Hepatocyte (in vitro differentiated cells): ENCODE results near the gene ASPDH. TPM values are rescaled to one million over a fixed set of nuclear protein-coding genes. Genes with fewer than 3 reads are reported as not detected.

ENCODE experiments used
- DNase-seq: peaks from one replicate; pipeline ENCODE4 v3.0.0-alpha.2; 2016; ENCODE audit warnings: low spot score
- H2AFZ ChIP-seq: fragments of 200-600 bp; sonication (generic); 2 replicates; pipeline ENCODE4 v1.6.0; 2016; ENCODE audit warnings: antibody characterized with exemption, mild to moderate bottlenecking
- H3K27ac ChIP-seq: fragments of 200-600 bp; sonication (generic); 2 replicates; pipeline ENCODE4 v1.5.1; 2016; ENCODE audit warnings: mild to moderate bottlenecking
- H3K27me3 ChIP-seq: fragments of 200-600 bp; sonication (generic); 2 replicates; pipeline ENCODE4 v1.6.1; 2016
- H3K36me3 ChIP-seq: fragments of 200-600 bp; sonication (generic); replicated peaks from 2 replicates; pipeline ENCODE4 v1.5.1; 2016; ENCODE audit warnings: low read depth; ENCODE audit not compliant: insufficient read depth
- H3K4me1 ChIP-seq: fragments of 200-600 bp; sonication (generic); 2 replicates; pipeline ENCODE4 v1.5.1; 2016; ENCODE audit warnings: mild to moderate bottlenecking, moderate library complexity; ENCODE audit not compliant: insufficient read depth
- H3K4me2 ChIP-seq: fragments of 200-600 bp; sonication (generic); 2 replicates; pipeline ENCODE4 v1.6.0; 2016
- H3K4me3 ChIP-seq: fragments of 200-600 bp; sonication (generic); 2 replicates; pipeline ENCODE4 v1.5.1; 2016; ENCODE audit warnings: mild to moderate bottlenecking
- H3K79me2 ChIP-seq: fragments of 200-600 bp; sonication (generic); 2 replicates; pipeline ENCODE4 v1.6.0; 2017; ENCODE audit warnings: mild to moderate bottlenecking
- H3K9me2 ChIP-seq: fragments of 200-600 bp; sonication (generic); replicated peaks from 2 replicates; pipeline ENCODE4 v1.6.0; 2017; ENCODE audit warnings: mild to moderate bottlenecking; ENCODE audit not compliant: insufficient read depth
- H3K9me3 ChIP-seq: fragments of 200-600 bp; sonication (generic); 2 replicates; pipeline ENCODE4 v1.5.1; 2016; ENCODE audit warnings: low read depth, mild to moderate bottlenecking
- H4K20me1 ChIP-seq: fragments of 200-600 bp; sonication (generic); 2 replicates; pipeline ENCODE4 v1.6.0; 2016; ENCODE audit warnings: mild to moderate bottlenecking; ENCODE audit not compliant: insufficient read depth, poor library complexity, severe bottlenecking
- CTCF ChIP-seq: fragments of 200-600 bp; sonication (generic); IDR thresholded peaks from 2 replicates; pipeline ENCODE4 v1.5.1; 2016; ENCODE audit warnings: antibody characterized with exemption, mild to moderate bottlenecking; ENCODE audit not compliant: poor library complexity
- EZH2 ChIP-seq: fragments of 200-600 bp; sonication (generic); IDR thresholded peaks from 2 replicates; pipeline ENCODE4 v1.6.1; 2016; ENCODE audit warnings: antibody characterized with exemption, mild to moderate bottlenecking, borderline replicate concordance
- EZH2phosphoT487 ChIP-seq: fragments of 200-600 bp; sonication (generic); IDR thresholded peaks from one replicate; pipeline ENCODE4 v1.6.1; 2018; ENCODE audit warnings: antibody characterized with exemption, mild to moderate bottlenecking, low read depth, moderate library complexity; ENCODE audit not compliant: unreplicated experiment, severe bottlenecking
- WGBS: methylation state at CpG from one replicate; pipeline ENCODE4 v1.1.6; 2016; ENCODE audit warnings: low lambda C conversion rate; ENCODE audit errors: missing lambda C conversion rate; 5-methylcytosine and 5-hydroxymethylcytosine counted together
- polyA plus RNA-seq: library from polyadenylated mRNA; unstranded; fragments of >200 nt; fragmentation: Nextera tagmentation; extraction: Ambion mirVana; gene quantifications from 2 replicates; pipeline ENCODE4 v1.2.1, GENCODE V29; 2016
- total RNA-seq: library from RNA; depleted of rRNA; stranded (reverse); fragments of >200 nt; gene quantifications from 2 replicates; pipeline ENCODE4 v1.2.3, GENCODE V29; 2014

ASPDH gene
- total and polyA plus RNA-seq, 2 experiments from 2014 or later = 7.4 to 9.0 TPM

- H3K4me1 ChIP-seq = no peaks in the 10 kb centered on the region
- no peaks in the 10 kb centered on the region for H3K9me2 ChIP-seq
- H3K9me3 ChIP-seq = no peaks in the 10 kb centered on the region
- no peak overlapping the region for H3K4me3 ChIP-seq
- H2AFZ ChIP-seq = no peak overlapping the region
- no peak overlapping the region for H3K4me2 ChIP-seq
- peak; percentile 34 for DNase-seq
- H3K79me2 ChIP-seq = no peaks in the 10 kb centered on the region
- no peak for TF ChIP-seq EZH2phosphoT487
- no peak for TF ChIP-seq EZH2
- TF ChIP-seq CTCF = no peak
- 93% methylated on average over 7 of the region's 13 CpGs for WGBS
- H3K27me3 ChIP-seq = no peaks in the 10 kb centered on the region
- H3K36me3 ChIP-seq = no peaks in the 10 kb centered on the region
- no peaks in the 10 kb centered on the region for H4K20me1 ChIP-seq
- no peak overlapping the region for H3K27ac ChIP-seq
Measured at GRCh38 chr19:50465000-50465399, 48.7 kb downstream of the ASPDH start.

- TF ChIP-seq CTCF (no peak), EZH2 (no peak), EZH2phosphoT487 (no peak)
- H3K4me1 ChIP-seq = no peaks in the 10 kb centered on the region
- no peak overlapping the region for H3K4me2 ChIP-seq
- H3K9me3 ChIP-seq = no peaks in the 10 kb centered on the region
- 88% methylated on average over 19 of the region's 19 CpGs for WGBS
- no peaks in the 10 kb centered on the region for H3K9me2 ChIP-seq
- no peaks in the 10 kb centered on the region for H4K20me1 ChIP-seq
- H3K36me3 ChIP-seq = no peaks in the 10 kb centered on the region
- H3K4me3 ChIP-seq = no peak overlapping the region
- no peak overlapping the region for H2AFZ ChIP-seq
- no peaks in the 10 kb centered on the region for H3K79me2 ChIP-seq
- no peak overlapping the region for H3K27ac ChIP-seq
- peak; percentile 4 for DNase-seq
- no peaks in the 10 kb centered on the region for H3K27me3 ChIP-seq
Measured at GRCh38 chr19:50464348-50464747, 49.4 kb downstream of the ASPDH start.

- H3K27me3 ChIP-seq = no peaks in the 10 kb centered on the region
- no peak overlapping the region for H3K27ac ChIP-seq
- 74% methylated on average over 7 of the region's 7 CpGs for WGBS
Measured at GRCh38 chr19:50462970-50463369, 50.7 kb downstream of the ASPDH start.

More at GRCh38 chr19:50462970-50463369, 50.7 kb downstream of the ASPDH start:
- Histone ChIP-seq H3K79me2 (no peaks in the 10 kb centered on the region), H3K4me1 (no peaks in the 10 kb centered on the region), H3K4me3 (no peak overlapping the region), H4K20me1 (no peaks in the 10 kb centered on the region), H3K4me2 (no peak overlapping the region), H3K36me3 (no peaks in the 10 kb centered on the region), H3K9me2 (no peaks in the 10 kb centered on the region), H3K9me3 (no peaks in the 10 kb centered on the region), H2AFZ (no peak overlapping the region)
- TF ChIP-seq CTCF (no peak), EZH2 (no peak), EZH2phosphoT487 (no peak)
- no peak for DNase-seq

Other genes starting within 250 kb of the ASPDH start
- gene KCNC3, start 184.5 kb downstream of the ASPDH start, total RNA-seq = 0.24 and 0.40 TPM in 2 replicates
- gene KCNC3, start 184.5 kb downstream of the ASPDH start, polyA plus RNA-seq = 1.5 and 1.6 TPM in 2 replicates
- 7.3 and 12.4 TPM in 2 replicates for gene NAPSA, start 148.3 kb downstream of the ASPDH start, total RNA-seq
- gene NAPSA, start 148.3 kb downstream of the ASPDH start, polyA plus RNA-seq = 2.7 and 12.1 TPM in 2 replicates
- gene NR1H2, start 137.5 kb downstream of the ASPDH start, total RNA-seq = 41.4 and 53.2 TPM in 2 replicates
- 55.9 and 62.9 TPM in 2 replicates for gene NR1H2, start 137.5 kb downstream of the ASPDH start, polyA plus RNA-seq
- 13.6 and 18.2 TPM in 2 replicates for gene POLD1, start 129.6 kb downstream of the ASPDH start, total RNA-seq
- gene POLD1, start 129.6 kb downstream of the ASPDH start, polyA plus RNA-seq = 32.6 and 40.4 TPM in 2 replicates
- gene SPIB, start 95.0 kb downstream of the ASPDH start, total RNA-seq = 2.8 TPM in 2 replicates
- 0.63 and 1.7 TPM in 2 replicates for gene SPIB, start 95.0 kb downstream of the ASPDH start, polyA plus RNA-seq
- 0.07 and 0.16 TPM in 2 replicates for gene MYBPC2, start 81.0 kb downstream of the ASPDH start, total RNA-seq
- 0.04 TPM in 1 of 2 replicates, not detected in the other for gene MYBPC2, start 81.0 kb downstream of the ASPDH start, polyA plus RNA-seq
- 147 and 160 TPM in 2 replicates for gene EMC10, start 37.4 kb downstream of the ASPDH start, total RNA-seq
- 31.3 and 35.6 TPM in 2 replicates for gene EMC10, start 37.4 kb downstream of the ASPDH start, polyA plus RNA-seq
- 2.7 and 5.0 TPM in 2 replicates for gene GARIN5A, start 37.1 kb downstream of the ASPDH start, total RNA-seq
- gene GARIN5A, start 37.1 kb downstream of the ASPDH start, polyA plus RNA-seq = 10.4 and 11.5 TPM in 2 replicates
- gene JOSD2, start 2.7 kb downstream of the ASPDH start, total RNA-seq = 19.0 and 28.1 TPM in 2 replicates
- gene JOSD2, start 2.7 kb downstream of the ASPDH start, polyA plus RNA-seq = 81.8 and 82.9 TPM in 2 replicates
- 6.0 and 7.7 TPM in 2 replicates for gene LRRC4B, start 54.5 kb upstream of the ASPDH start, total RNA-seq
- gene LRRC4B, start 54.5 kb upstream of the ASPDH start, polyA plus RNA-seq = 1.8 and 2.1 TPM in 2 replicates
- 0.48 and 1.5 TPM in 2 replicates for gene SYT3, start 126.0 kb upstream of the ASPDH start, total RNA-seq
- 2.2 and 4.3 TPM in 2 replicates for gene SYT3, start 126.0 kb upstream of the ASPDH start, polyA plus RNA-seq
- gene C19orf81, start 135.5 kb upstream of the ASPDH start, total RNA-seq = 2.2 and 4.1 TPM in 2 replicates
- gene C19orf81, start 135.5 kb upstream of the ASPDH start, polyA plus RNA-seq = 12.4 and 14.7 TPM in 2 replicates
- 0.24 and 2.3 TPM in 2 replicates for gene SHANK1, start 205.9 kb upstream of the ASPDH start, total RNA-seq
- 0.56 and 1.4 TPM in 2 replicates for gene SHANK1, start 205.9 kb upstream of the ASPDH start, polyA plus RNA-seq
- gene CLEC11A, start 209.5 kb upstream of the ASPDH start, total RNA-seq = 27.6 and 30.3 TPM in 2 replicates
- gene CLEC11A, start 209.5 kb upstream of the ASPDH start, polyA plus RNA-seq = 72.4 and 111 TPM in 2 replicates